ENCODE measurements around the gene RETNLB.

RETNLB gene

GRCh38 chr3:108728105-108728504 is 29.1 kb downstream of the RETNLB start:
- ChIA-PET CTCF (interaction anchor here (0.7 kb wide), 1 partner anchor 32 kb away, joined by 3 read pairs; no protein-coding TSS in a partner anchor), POLR2A (no interaction called here)
- H3K27ac ChIP-seq (ENCODE audit: insufficient read depth in 1 of 2, low read depth in 1 of 2, low read length in 2 of 2, poor library complexity in 1 of 2, severe bottlenecking in 2 of 2): no peak overlapping the region
- no peak for DNase-seq
- H3K4me3 ChIP-seq (ENCODE audit: control insufficient read depth in 1 of 7, extremely low read depth in 1 of 7, insufficient read depth in 4 of 7, low read depth in 2 of 7, low read length in 6 of 7): no peak overlapping the region
- no peaks in the 10 kb centered on the region for H3K4me1 ChIP-seq (ENCODE audit: control extremely low read depth in 1 of 4, control insufficient read depth in 4 of 4, insufficient read depth in 4 of 4, low read length in 3 of 4)
- no peaks in the 10 kb centered on the region for H3K36me3 ChIP-seq (ENCODE audit: control insufficient read depth in 4 of 4, insufficient read depth in 4 of 4, low read length in 3 of 4)
- H3K27me3 ChIP-seq (replicated peaks in 2 of 5; ENCODE audit: control insufficient read depth in 4 of 5, insufficient read depth in 5 of 5, low read length in 4 of 5): no peaks in the 10 kb centered on the region
- no peaks in the 10 kb centered on the region for H3K9me3 ChIP-seq (ENCODE audit: control extremely low read depth in 1 of 5, control insufficient read depth in 4 of 5, insufficient read depth in 2 of 5, low read depth in 1 of 5, low read length in 4 of 5)

- H3K27me3 ChIP-seq (replicated peaks in 2 of 5; ENCODE audit: control insufficient read depth in 4 of 5, insufficient read depth in 5 of 5, low read length in 4 of 5): no peaks in the 10 kb centered on the region
- H3K4me3 ChIP-seq (ENCODE audit: control insufficient read depth in 1 of 7, extremely low read depth in 1 of 7, insufficient read depth in 4 of 7, low read depth in 2 of 7, low read length in 6 of 7): no peak overlapping the region
- WGBS (ENCODE audit: insufficient coverage): 54% methylated on average over 3 of the region's 4 CpGs
- DNase-seq: no peak
- H3K9me3 ChIP-seq (ENCODE audit: control extremely low read depth in 1 of 5, control insufficient read depth in 4 of 5, insufficient read depth in 2 of 5, low read depth in 1 of 5, low read length in 4 of 5): peaks cover 0 to 4% (median 0%) of the 10 kb centered on the region in 5 experiments
- ChIA-PET POLR2A (no interaction called here), CTCF (no interaction called here)
- no peaks in the 10 kb centered on the region for H3K4me1 ChIP-seq (ENCODE audit: control extremely low read depth in 1 of 4, control insufficient read depth in 4 of 4, insufficient read depth in 4 of 4, low read length in 3 of 4)
- no peaks in the 10 kb centered on the region for H3K36me3 ChIP-seq (ENCODE audit: control insufficient read depth in 4 of 4, insufficient read depth in 4 of 4, low read length in 3 of 4)
- H3K27ac ChIP-seq (ENCODE audit: insufficient read depth in 1 of 2, low read depth in 1 of 2, low read length in 2 of 2, poor library complexity in 1 of 2, severe bottlenecking in 2 of 2): no peak overlapping the region
Observed at GRCh38 chr3:108724101-108724500, 33.1 kb downstream of the RETNLB start.

- CTCF ChIA-PET: no interaction called here
- Histone ChIP-seq H3K4me3 (ENCODE audit: control insufficient read depth in 1 of 7, extremely low read depth in 1 of 7, insufficient read depth in 4 of 7, low read depth in 2 of 7, low read length in 6 of 7) (no peak overlapping the region), H3K4me1 (ENCODE audit: control extremely low read depth in 1 of 4, control insufficient read depth in 4 of 4, insufficient read depth in 4 of 4, low read length in 3 of 4) (no peaks in the 10 kb centered on the region), H3K9me3 (ENCODE audit: control extremely low read depth in 1 of 5, control insufficient read depth in 4 of 5, insufficient read depth in 2 of 5, low read depth in 1 of 5, low read length in 4 of 5) (peaks cover 0 to 4% (median 0%) of the 10 kb centered on the region in 5 experiments), H3K36me3 (ENCODE audit: control insufficient read depth in 4 of 4, insufficient read depth in 4 of 4, low read length in 3 of 4) (no peaks in the 10 kb centered on the region), H3K27ac (ENCODE audit: insufficient read depth in 1 of 2, low read depth in 1 of 2, low read length in 2 of 2, poor library complexity in 1 of 2, severe bottlenecking in 2 of 2) (no peak overlapping the region), H3K27me3 (replicated peaks in 2 of 5; ENCODE audit: control insufficient read depth in 4 of 5, insufficient read depth in 5 of 5, low read length in 4 of 5) (no peaks in the 10 kb centered on the region)
- POLR2A ChIA-PET: no interaction called here
- WGBS (ENCODE audit: insufficient coverage): 100% methylated on average over 1 of the region's 1 CpG
- DNase-seq: no peak
Observed at GRCh38 chr3:108722724-108723123, 34.5 kb downstream of the RETNLB start.

DNA sequence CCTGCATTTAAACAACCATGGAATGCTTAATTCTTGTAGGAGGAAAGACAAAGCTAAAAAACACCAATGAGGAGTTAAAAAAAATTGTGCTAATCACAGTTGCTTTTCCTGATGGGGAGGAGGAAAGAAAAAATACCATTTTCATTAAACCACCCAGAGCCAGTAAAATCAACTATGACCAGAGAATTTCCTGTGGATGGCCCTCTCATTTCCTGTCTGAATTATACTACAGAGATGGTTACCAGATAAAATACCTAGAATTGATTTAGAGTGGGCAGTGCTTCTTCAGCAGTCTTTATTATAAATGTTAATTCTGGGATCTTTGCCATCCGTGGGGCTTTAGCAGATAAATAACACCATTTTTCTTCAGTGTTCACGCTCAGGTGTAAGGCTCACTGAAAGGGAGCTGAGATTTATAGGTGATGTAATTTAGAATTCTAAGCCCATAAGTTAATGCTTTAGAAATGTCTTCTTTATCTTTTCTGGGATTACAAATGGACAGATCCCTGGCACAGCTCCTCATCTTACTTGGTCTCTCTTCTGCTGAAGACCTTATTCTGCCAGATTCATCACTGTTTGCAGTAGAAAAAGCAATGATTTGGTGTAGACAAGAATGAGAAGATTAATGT is 37.9 kb downstream of the RETNLB start:
- ChIA-PET CTCF (no interaction called here), POLR2A (no interaction called here)
- no peaks in the 10 kb centered on the region for H3K4me1 ChIP-seq (ENCODE audit: control extremely low read depth in 1 of 4, control insufficient read depth in 4 of 4, insufficient read depth in 4 of 4, low read length in 3 of 4)

GRCh38 chr3:108718454-108718853 is 38.8 kb downstream of the RETNLB start:
- DNase-seq: no peak
- H3K4me1 ChIP-seq (ENCODE audit: control extremely low read depth in 1 of 4, control insufficient read depth in 4 of 4, insufficient read depth in 4 of 4, low read length in 3 of 4): no peaks in the 10 kb centered on the region
- ChIA-PET CTCF (no interaction called here), POLR2A (no interaction called here)
- no peak overlapping the region for H3K4me3 ChIP-seq (ENCODE audit: control insufficient read depth in 1 of 7, extremely low read depth in 1 of 7, insufficient read depth in 4 of 7, low read depth in 2 of 7, low read length in 6 of 7)
- H3K36me3 ChIP-seq (ENCODE audit: control insufficient read depth in 4 of 4, insufficient read depth in 4 of 4, low read length in 3 of 4): no peaks in the 10 kb centered on the region
- WGBS (ENCODE audit: insufficient coverage): 83% methylated on average over 1 of the region's 2 CpGs
- no peak overlapping the region for H3K27ac ChIP-seq (ENCODE audit: insufficient read depth in 1 of 2, low read depth in 1 of 2, low read length in 2 of 2, poor library complexity in 1 of 2, severe bottlenecking in 2 of 2)
- peaks cover 0 to 4% (median 0%) of the 10 kb centered on the region in 5 experiments for H3K9me3 ChIP-seq (ENCODE audit: control extremely low read depth in 1 of 5, control insufficient read depth in 4 of 5, insufficient read depth in 2 of 5, low read depth in 1 of 5, low read length in 4 of 5)
- no peaks in the 10 kb centered on the region for H3K27me3 ChIP-seq (replicated peaks in 2 of 5; ENCODE audit: control insufficient read depth in 4 of 5, insufficient read depth in 5 of 5, low read length in 4 of 5)

More for the DNA sequence above, 37.9 kb downstream of the RETNLB start:
- no peaks in the 10 kb centered on the region for H3K36me3 ChIP-seq (ENCODE audit: control insufficient read depth in 4 of 4, insufficient read depth in 4 of 4, low read length in 3 of 4)
- no peak overlapping the region for H3K4me3 ChIP-seq (ENCODE audit: control insufficient read depth in 1 of 7, extremely low read depth in 1 of 7, insufficient read depth in 4 of 7, low read depth in 2 of 7, low read length in 6 of 7)
- H3K9me3 ChIP-seq (ENCODE audit: control extremely low read depth in 1 of 5, control insufficient read depth in 4 of 5, insufficient read depth in 2 of 5, low read depth in 1 of 5, low read length in 4 of 5): peaks cover 0 to 4% (median 0%) of the 10 kb centered on the region in 5 experiments
- H3K27me3 ChIP-seq (replicated peaks in 2 of 5; ENCODE audit: control insufficient read depth in 4 of 5, insufficient read depth in 5 of 5, low read length in 4 of 5): no peaks in the 10 kb centered on the region
- WGBS (ENCODE audit: insufficient coverage): no CpG with 5 or more reads among the region's 2 CpGs
- H3K27ac ChIP-seq (ENCODE audit: insufficient read depth in 1 of 2, low read depth in 1 of 2, low read length in 2 of 2, poor library complexity in 1 of 2, severe bottlenecking in 2 of 2): no peak overlapping the region
- no peak for DNase-seq

DNA sequence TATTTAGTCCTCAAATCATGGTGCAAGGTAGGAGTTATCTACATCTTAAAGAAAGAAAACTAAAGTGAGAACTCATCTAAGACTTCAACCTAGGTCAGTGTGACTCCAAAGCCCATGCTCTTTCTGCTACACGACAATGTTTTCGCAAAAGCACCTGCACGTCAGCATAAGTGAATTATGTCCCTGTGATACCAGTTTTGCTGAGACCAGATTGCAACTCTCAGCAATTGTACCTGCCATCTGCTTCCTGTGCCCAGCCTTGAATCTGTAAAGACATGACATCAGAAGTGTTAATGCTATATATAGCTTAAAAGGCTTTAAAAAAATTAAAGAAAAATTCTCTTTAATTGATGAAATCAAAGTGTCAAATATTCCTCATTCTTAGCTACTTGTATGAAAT is 43.4 kb downstream of the RETNLB start:
- H3K4me3 ChIP-seq (ENCODE audit: control insufficient read depth in 1 of 7, extremely low read depth in 1 of 7, insufficient read depth in 4 of 7, low read depth in 2 of 7, low read length in 6 of 7): no peak overlapping the region
- CTCF ChIA-PET: no interaction called here
- no peak overlapping the region for H3K27ac ChIP-seq (ENCODE audit: insufficient read depth in 1 of 2, low read depth in 1 of 2, low read length in 2 of 2, poor library complexity in 1 of 2, severe bottlenecking in 2 of 2)
- H3K36me3 ChIP-seq (ENCODE audit: control insufficient read depth in 4 of 4, insufficient read depth in 4 of 4, low read length in 3 of 4): no peaks in the 10 kb centered on the region
- peak in 2 of 3 donors; percentile 1 to 37 for DNase-seq
- no peaks in the 10 kb centered on the region for H3K4me1 ChIP-seq (ENCODE audit: control extremely low read depth in 1 of 4, control insufficient read depth in 4 of 4, insufficient read depth in 4 of 4, low read length in 3 of 4)
- POLR2A ChIA-PET: no interaction called here
- WGBS (ENCODE audit: insufficient coverage): 26% methylated on average over 3 of the region's 3 CpGs
- no peaks in the 10 kb centered on the region for H3K9me3 ChIP-seq (ENCODE audit: control extremely low read depth in 1 of 5, control insufficient read depth in 4 of 5, insufficient read depth in 2 of 5, low read depth in 1 of 5, low read length in 4 of 5)
- no peaks in the 10 kb centered on the region for H3K27me3 ChIP-seq (replicated peaks in 2 of 5; ENCODE audit: control insufficient read depth in 4 of 5, insufficient read depth in 5 of 5, low read length in 4 of 5)

- no peaks in the 10 kb centered on the region for H3K27me3 ChIP-seq (replicated peaks in 2 of 5; ENCODE audit: control insufficient read depth in 4 of 5, insufficient read depth in 5 of 5, low read length in 4 of 5)
- no peaks in the 10 kb centered on the region for H3K4me1 ChIP-seq (ENCODE audit: control extremely low read depth in 1 of 4, control insufficient read depth in 4 of 4, insufficient read depth in 4 of 4, low read length in 3 of 4)
- 100% methylated on average over 2 of the region's 5 CpGs for whole genome bisulfite sequencing (ENCODE audit: insufficient coverage)
- ChIA-PET POLR2A (no interaction called here), CTCF (no interaction called here)
- H3K9me3 ChIP-seq (ENCODE audit: control extremely low read depth in 1 of 5, control insufficient read depth in 4 of 5, insufficient read depth in 2 of 5, low read depth in 1 of 5, low read length in 4 of 5): no peaks in the 10 kb centered on the region
- DNase-seq: no peak
- no peaks in the 10 kb centered on the region for H3K36me3 ChIP-seq (ENCODE audit: control insufficient read depth in 4 of 4, insufficient read depth in 4 of 4, low read length in 3 of 4)
- H3K27ac ChIP-seq (ENCODE audit: insufficient read depth in 1 of 2, low read depth in 1 of 2, low read length in 2 of 2, poor library complexity in 1 of 2, severe bottlenecking in 2 of 2): no peak overlapping the region
- H3K4me3 ChIP-seq (ENCODE audit: control insufficient read depth in 1 of 7, extremely low read depth in 1 of 7, insufficient read depth in 4 of 7, low read depth in 2 of 7, low read length in 6 of 7): no peak overlapping the region
Observed at GRCh38 chr3:108713009-108713516, 44.1 kb downstream of the RETNLB start.

All from common myeloid progenitor, CD34-positive (primary cell).